ENCODE data around the gene SPAG16. TPM values are rescaled to one million over a fixed set of nuclear protein-coding genes. Genes with fewer than 3 reads are reported as not detected.

SPAG16 gene
- total and polyA plus RNA-seq, 3 donors from 2014 or later = 69.7 to 111 (median 80.7) TPM

DNA sequence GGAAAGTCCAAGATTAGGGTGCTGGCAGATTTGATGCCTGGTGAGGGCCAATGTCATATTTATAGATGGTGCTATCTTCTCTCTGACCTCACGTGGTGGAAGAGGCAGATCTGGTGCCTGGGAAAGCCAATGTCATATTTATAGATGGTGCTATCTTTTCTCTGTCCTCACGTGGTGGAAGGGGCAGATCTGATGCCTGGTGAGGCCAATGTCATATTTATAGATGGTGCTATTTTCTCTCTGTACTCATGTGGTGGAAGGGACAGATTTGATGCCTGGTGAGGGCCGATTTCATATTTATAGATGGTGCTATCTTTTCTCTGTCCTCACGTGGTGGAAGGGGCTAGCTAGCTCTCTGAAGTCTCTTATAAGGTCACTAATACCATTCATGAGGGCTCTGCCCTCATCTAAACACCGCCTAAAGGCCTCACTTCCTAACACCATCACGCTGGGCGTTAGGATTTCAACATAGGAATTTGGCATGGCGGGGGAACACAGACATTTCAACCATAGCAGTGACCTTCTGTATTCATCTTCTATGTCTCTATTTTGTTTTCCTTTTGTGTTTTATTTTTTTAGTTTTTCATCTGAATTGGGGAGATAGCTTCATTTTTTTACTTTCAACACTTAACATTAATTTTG lies 278.4 kb downstream of the SPAG16 start:
- DNase-seq = no peak
- no peak for TF ChIP-seq CTCF (IDR thresholded peaks at IDR 0.05)
- no peak for TF ChIP-seq POLR2A (IDR thresholded peaks at IDR 0.05)
- WGBS, 2 donors = 81 to 84% methylated on average over 8 of the region's 8 CpGs
- Histone ChIP-seq H3K4me1 (no peaks in the 10 kb centered on the region), H3K27me3 (no peaks in the 10 kb centered on the region), H3K36me3 (ENCODE audit: low read depth, missing control alignments) (no peaks in the 10 kb centered on the region), H3K27ac (no peak overlapping the region), H3K9me3 (no peaks in the 10 kb centered on the region), H3K4me3 (no peak overlapping the region)
- intact Hi-C loops (cut with DNase I; ENCODE audit: low total_unique reads) = no loop called here

DNA sequence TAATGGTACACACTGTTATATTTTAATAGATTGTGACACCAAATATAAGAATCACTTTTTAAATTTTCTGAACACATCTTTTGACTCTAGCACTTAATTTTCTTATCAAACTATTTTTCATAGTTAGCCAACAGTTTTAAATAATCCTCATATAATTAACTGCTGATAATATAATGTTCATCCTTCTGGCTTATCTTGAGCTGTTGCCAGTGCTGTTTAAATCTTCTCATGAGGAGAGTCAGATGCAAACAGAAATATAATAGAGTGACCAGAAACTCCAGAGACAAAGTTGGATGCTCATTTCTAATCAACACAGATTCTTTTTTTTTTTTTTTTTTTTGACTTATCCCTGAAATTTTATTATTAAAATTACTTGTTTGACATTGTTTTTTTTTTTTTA lies 282.6 kb downstream of the SPAG16 start:
- Histone ChIP-seq H3K9me3 (no peaks in the 10 kb centered on the region), H3K4me3 (no peak overlapping the region), H3K27ac (no peak overlapping the region), H3K36me3 (ENCODE audit: low read depth, missing control alignments) (no peaks in the 10 kb centered on the region), H3K4me1 (no peaks in the 10 kb centered on the region), H3K27me3 (no peaks in the 10 kb centered on the region)
- TF ChIP-seq CTCF (IDR thresholded peaks at IDR 0.05) (no peak), POLR2A (IDR thresholded peaks at IDR 0.05) (no peak)
- intact Hi-C loops (cut with DNase I; ENCODE audit: low total_unique reads) = no loop called here
- DNase-seq = no peak

GRCh38 chr2:213609570-213610170 lies 325.4 kb downstream of the SPAG16 start:
- intact Hi-C loops (cut with DNase I; ENCODE audit: low total_unique reads) = no loop called here

GRCh38 chr2:213627054-213627710 lies 342.9 kb downstream of the SPAG16 start:
- TF ChIP-seq POLR2A (IDR thresholded peaks at IDR 0.05) (no peak), CTCF (IDR thresholded peaks at IDR 0.05) (no peak)
- Histone ChIP-seq H3K36me3 (ENCODE audit: low read depth, missing control alignments) (no peaks in the 10 kb centered on the region), H3K9me3 (no peaks in the 10 kb centered on the region), H3K4me3 (no peak overlapping the region), H3K4me1 (no peaks in the 10 kb centered on the region), H3K27me3 (no peaks in the 10 kb centered on the region), H3K27ac (no peak overlapping the region)
- intact Hi-C loops (cut with DNase I; ENCODE audit: low total_unique reads) = no loop called here
- 74 to 76% methylated on average over 5 of the region's 5 CpGs for WGBS, 2 donors
- no peak for DNase-seq

More at GRCh38 chr2:213609570-213610170, 325.4 kb downstream of the SPAG16 start:
- no peak for TF ChIP-seq POLR2A (IDR thresholded peaks at IDR 0.05)
- no peak overlapping the region for H3K27ac ChIP-seq
- 83 to 90% methylated on average over 1 of the region's 1 CpG for WGBS, 2 donors
- no peak overlapping the region for H3K4me3 ChIP-seq
- H3K4me1 ChIP-seq = no peaks in the 10 kb centered on the region
- no peaks in the 10 kb centered on the region for H3K9me3 ChIP-seq
- H3K36me3 ChIP-seq (ENCODE audit: low read depth, missing control alignments) = no peaks in the 10 kb centered on the region
- no peak for DNase-seq
- no peaks in the 10 kb centered on the region for H3K27me3 ChIP-seq

- no peak for DNase-seq
- H3K36me3 ChIP-seq (ENCODE audit: low read depth, missing control alignments) = no peaks in the 10 kb centered on the region
- no peak overlapping the region for H3K27ac ChIP-seq
- no peak overlapping the region for H3K4me3 ChIP-seq
- H3K9me3 ChIP-seq = no peaks in the 10 kb centered on the region
- intact Hi-C loops (cut with DNase I; ENCODE audit: low total_unique reads) = no loop called here
- 93% methylated on average over 2 of the region's 2 CpGs for WGBS, 2 donors
- H3K27me3 ChIP-seq = no peaks in the 10 kb centered on the region
- no peak for TF ChIP-seq POLR2A (IDR thresholded peaks at IDR 0.05)
- TF ChIP-seq CTCF (IDR thresholded peaks at IDR 0.05) = no peak
- H3K4me1 ChIP-seq = no peaks in the 10 kb centered on the region
These were observed 343.7 kb downstream of the SPAG16 start for GRCh38 chr2:213627835-213628460.

All from testis (tissue), 3 donors.